C4-2B (cell line): Measurements from ENCODE around the gene COL3A1.

Experiments used
- H3K27ac ChIP-seq: fragments of 450-650 bp; 2 replicates; pipeline ENCODE4 v1.5.1; 2017
- ZFX ChIP-seq: fragments of 450-650 bp; IDR thresholded peaks from 2 replicates; pipeline ENCODE4 v1.6.1; 2017
- TF ChIP-seq, protein P1 (sequence below): fragments of 450-650 bp; conservative IDR thresholded peaks from 2 replicates; pipeline ENCODE4 v1.5.1; 2017; ENCODE audit warnings: mild to moderate bottlenecking

Gene COL3A1

DNA sequence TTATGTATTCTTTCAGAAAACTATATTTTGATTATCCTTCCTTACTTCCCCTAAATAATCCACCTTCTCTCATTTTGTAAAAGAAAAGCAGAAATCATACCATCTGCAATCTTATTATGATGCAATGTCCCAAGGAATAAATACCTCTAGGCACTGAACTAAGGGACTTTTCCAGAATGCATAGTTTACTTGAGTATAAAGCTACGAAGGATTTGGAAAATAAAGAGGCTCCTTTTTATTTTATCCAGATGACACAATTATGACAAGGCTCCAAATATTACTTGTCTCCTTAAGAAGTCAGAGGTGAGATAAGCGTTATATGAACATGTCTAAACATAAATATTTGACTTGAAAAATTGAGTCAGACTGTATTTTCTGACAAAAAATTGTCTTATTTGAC lies 72.1 kb downstream of the COL3A1 start:
- no peak overlapping the region for H3K27ac ChIP-seq
- TF ChIP-seq, protein P1, sequence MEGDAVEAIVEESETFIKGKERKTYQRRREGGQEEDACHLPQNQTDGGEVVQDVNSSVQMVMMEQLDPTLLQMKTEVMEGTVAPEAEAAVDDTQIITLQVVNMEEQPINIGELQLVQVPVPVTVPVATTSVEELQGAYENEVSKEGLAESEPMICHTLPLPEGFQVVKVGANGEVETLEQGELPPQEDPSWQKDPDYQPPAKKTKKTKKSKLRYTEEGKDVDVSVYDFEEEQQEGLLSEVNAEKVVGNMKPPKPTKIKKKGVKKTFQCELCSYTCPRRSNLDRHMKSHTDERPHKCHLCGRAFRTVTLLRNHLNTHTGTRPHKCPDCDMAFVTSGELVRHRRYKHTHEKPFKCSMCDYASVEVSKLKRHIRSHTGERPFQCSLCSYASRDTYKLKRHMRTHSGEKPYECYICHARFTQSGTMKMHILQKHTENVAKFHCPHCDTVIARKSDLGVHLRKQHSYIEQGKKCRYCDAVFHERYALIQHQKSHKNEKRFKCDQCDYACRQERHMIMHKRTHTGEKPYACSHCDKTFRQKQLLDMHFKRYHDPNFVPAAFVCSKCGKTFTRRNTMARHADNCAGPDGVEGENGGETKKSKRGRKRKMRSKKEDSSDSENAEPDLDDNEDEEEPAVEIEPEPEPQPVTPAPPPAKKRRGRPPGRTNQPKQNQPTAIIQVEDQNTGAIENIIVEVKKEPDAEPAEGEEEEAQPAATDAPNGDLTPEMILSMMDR, result no peak
- TF ChIP-seq ZFX, result no peak

DNA sequence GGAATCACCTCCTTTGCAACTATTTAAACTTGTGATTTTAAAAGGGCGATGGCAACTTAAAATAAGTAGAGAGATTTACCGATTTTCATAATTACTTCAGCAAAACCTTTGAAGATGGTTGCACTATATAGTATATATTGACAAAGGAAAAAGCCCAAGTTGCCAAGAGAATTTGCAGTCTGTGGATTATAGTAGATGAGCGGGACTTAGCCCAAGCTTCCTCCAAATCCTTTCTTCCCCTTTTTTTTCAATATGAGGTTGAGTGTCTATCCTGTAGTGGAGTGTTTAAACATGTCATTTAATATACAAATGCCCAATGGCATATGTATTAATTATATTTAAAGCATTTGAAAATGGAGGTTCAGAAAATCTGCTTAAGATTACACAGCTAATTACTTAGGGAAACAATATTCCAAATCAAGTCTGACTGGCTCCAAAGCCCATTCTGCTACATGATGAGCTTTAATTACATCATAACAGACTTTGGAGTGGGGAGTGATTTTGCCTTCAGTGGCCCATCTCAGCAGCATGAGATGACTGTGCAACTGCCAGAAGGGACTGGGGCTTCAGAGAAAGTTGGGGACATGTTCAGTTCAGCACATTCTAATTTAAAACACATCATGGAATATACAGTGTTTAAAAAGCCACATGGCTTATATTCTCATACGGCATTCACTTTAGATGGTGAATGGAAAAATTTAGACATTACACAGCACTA lies 73.2 kb downstream of the COL3A1 start:
- H3K27ac ChIP-seq, result no peak overlapping the region
- no peak for TF ChIP-seq ZFX
- TF ChIP-seq, protein P1, result no peak

DNA sequence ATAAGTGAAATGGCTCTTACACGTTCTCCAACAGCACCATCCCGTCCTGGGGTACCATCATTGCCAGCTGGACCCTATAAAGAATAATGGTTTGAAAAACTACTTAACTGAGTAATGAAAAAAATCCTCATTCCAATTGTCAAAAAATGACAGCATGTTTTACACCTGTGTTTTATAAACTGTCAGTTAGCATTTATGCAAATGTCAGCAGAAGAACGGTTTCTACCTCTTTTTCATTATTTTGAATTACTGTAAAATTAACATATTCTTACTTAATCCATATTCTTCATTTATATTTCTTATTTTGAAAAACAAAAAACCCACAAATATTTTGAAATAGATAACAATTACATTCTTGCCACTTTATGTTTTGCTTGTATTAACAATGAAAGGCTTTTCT lies 74.0 kb downstream of the COL3A1 start:
- TF ChIP-seq ZFX, result no peak
- TF ChIP-seq, protein P1, result no peak
- no peak overlapping the region for H3K27ac ChIP-seq

DNA sequence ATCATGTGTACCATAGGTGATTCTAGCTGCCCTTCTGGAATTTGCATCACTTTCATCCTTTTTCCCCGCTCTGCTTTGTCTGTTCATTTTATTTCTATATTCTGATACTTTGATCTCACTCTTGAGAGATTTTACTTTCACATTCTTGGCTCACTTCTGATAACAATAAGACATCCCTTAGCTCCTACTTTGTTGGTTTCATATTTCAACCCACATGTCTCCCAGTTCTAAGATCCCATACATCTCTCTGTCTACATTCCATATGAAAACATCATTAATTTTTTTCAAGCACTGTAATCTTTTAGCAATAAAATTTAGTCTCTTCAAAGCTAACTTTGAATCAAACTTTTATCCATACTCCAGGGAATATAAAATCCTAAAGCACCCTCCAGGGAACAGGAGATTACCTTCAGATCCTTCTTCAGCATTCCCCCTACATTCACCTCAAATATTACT lies 75.6 kb downstream of the COL3A1 start:
- TF ChIP-seq ZFX, result no peak
- TF ChIP-seq, protein P1, result no peak
- H3K27ac ChIP-seq, result no peak overlapping the region

DNA sequence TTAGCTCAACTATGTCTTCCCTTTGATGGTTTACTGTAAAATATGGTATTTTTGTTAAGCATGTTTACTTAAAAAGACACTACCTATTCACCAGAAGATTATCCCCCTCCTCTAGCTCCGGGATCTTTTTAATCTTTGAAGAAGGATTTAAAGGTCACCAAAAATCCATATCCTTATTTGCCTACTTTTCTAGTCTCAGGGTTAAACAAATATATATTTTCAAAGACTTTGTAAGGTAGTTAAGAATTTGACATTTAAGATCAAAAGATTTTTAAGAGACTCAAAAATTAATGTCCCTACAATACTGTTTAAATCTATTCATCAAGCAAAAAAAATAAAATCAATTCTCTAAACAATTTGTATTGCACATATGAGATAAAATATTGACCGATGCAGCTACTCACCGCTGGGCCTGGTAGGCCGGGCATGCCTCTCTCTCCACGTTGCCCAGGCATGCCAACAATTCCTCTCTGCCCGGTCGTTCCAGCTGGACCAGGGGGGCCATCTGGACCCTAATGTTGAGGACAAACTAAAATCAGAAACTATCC lies 76.1 kb downstream of the COL3A1 start:
- H3K27ac ChIP-seq, result no peak overlapping the region
- TF ChIP-seq ZFX, result no peak
- TF ChIP-seq, protein P1, result no peak

DNA sequence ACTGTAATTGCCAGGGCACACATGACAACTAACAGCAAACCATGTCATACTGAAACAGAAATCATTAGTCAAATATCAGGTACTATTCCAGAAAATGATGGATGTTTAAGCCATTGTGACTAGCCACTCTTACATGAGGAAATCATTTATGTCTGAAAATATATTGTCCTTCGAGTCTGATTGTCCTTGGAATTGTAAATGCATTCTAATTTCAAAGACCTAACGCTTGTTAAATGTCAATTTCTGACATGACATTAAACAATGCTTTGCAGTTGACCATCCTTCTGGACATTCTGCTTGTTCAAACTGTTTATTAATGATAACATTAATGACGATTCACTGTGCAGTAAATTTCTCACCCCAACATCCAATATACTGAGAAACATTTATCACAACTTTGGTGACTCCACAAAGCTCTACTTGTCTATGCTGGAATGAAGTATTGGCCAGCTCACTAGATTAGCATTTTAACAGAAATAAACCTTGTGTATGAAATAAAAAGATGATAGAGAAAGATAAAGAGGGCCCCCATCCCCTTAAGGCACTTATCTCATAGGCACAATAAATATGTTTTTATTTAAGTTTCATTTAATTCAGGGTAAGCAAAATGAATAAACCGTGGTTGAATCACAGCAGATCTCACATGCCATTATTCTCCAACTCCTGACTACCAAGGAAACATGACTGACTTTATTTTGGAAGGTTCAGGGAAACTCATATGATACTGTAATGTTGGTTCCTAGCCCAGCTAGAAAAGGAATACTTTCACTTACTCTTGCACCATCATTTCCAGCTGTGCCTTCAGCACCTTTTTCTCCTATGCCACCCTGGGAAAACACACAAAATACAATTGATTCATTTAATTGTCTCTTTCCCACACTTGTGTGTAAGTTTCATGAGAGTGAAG lies 82.3 kb downstream of the COL3A1 start:
- TF ChIP-seq, protein P1, result no peak
- TF ChIP-seq ZFX, result no peak
- H3K27ac ChIP-seq, result no peak overlapping the region

DNA sequence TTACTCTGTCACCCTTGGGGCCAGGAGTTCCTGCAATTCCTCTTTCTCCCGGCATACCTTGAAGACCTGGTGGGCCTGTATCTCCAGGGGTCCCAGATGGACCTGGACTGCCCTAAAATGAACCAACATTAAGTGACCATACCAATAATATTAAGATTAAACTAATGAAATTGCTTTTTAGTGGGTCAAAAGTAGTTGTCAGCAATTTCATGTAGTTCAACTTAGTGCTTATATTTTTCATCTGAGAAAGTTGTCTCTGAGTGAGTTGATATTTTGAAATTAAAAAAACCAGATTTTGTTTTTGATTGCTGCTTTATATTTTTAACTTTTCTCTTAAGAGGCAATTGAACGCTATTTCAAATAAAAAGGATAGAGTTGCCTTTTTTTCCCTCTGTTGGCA lies 83.1 kb downstream of the COL3A1 start:
- TF ChIP-seq, protein P1, result no peak
- TF ChIP-seq ZFX, result no peak
- H3K27ac ChIP-seq, result no peak overlapping the region
